Panc1 (cell line): Measurements from ENCODE around the gene BLOC1S6.
"Not testable (repeated sequence)": the region's sequence is repeated elsewhere in the genome, so short reads cannot be mapped to it uniquely, and the experiment has no call there.

Source experiments
- POLR2AphosphoS5 ChIP-seq: IDR thresholded peaks from 2 replicates; pipeline ENCODE4 v1.6.1; 2012; ENCODE audit warnings: mild to moderate bottlenecking, low read depth, low read length, moderate library complexity
- SIN3A ChIP-seq: IDR thresholded peaks from 2 replicates; pipeline ENCODE4 v1.6.1; 2012; ENCODE audit warnings: low read depth, mild to moderate bottlenecking, low read length, moderate library complexity, borderline replicate concordance; ENCODE audit not compliant: insufficient read depth
- TF ChIP-seq, protein P1 (sequence below): fragments of 450-650 bp; IDR thresholded peaks from 2 replicates; pipeline ENCODE4 v1.5.1; 2017; ENCODE audit warnings: mild to moderate bottlenecking

- not testable (repeated sequence) for TF ChIP-seq POLR2AphosphoS5, SIN3A
- TF ChIP-seq, protein P1, sequence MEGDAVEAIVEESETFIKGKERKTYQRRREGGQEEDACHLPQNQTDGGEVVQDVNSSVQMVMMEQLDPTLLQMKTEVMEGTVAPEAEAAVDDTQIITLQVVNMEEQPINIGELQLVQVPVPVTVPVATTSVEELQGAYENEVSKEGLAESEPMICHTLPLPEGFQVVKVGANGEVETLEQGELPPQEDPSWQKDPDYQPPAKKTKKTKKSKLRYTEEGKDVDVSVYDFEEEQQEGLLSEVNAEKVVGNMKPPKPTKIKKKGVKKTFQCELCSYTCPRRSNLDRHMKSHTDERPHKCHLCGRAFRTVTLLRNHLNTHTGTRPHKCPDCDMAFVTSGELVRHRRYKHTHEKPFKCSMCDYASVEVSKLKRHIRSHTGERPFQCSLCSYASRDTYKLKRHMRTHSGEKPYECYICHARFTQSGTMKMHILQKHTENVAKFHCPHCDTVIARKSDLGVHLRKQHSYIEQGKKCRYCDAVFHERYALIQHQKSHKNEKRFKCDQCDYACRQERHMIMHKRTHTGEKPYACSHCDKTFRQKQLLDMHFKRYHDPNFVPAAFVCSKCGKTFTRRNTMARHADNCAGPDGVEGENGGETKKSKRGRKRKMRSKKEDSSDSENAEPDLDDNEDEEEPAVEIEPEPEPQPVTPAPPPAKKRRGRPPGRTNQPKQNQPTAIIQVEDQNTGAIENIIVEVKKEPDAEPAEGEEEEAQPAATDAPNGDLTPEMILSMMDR = not testable (repeated sequence)
Measured at GRCh38 chr15:45650007-45650406, 62.8 kb downstream of the BLOC1S6 start.
